ENCODE data around the gene RUSC1. TPM values are rescaled to one million over a fixed set of nuclear protein-coding genes. Genes with fewer than 3 reads are reported as not detected.

RUSC1 gene
- polyA plus RNA-seq = 69.1 and 80.0 TPM in 2 replicates

GRCh38 chr1:155320661-155321617 lies at the start of gene RUSC1:
TSS of gene RUSC1 (plus strand) at chr1:155320894. CDS start at chr1:155321774, 880 bp downstream.

GRCh38 chr1:155273343-155274245 lies 47.1 kb upstream of the RUSC1 start, which contains the start of gene CLK2:
TSS of gene CLK2 (minus strand) at chr1:155273504. CDS start at chr1:155270977, 2,527 bp downstream.

GRCh38 chr1:155277070-155277901 lies 43.4 kb upstream of the RUSC1 start, which contains the start of gene HCN3:
TSS of gene HCN3 (plus strand) at chr1:155277463. CDS start at chr1:155277591, 128 bp downstream.

GRCh38 chr1:155301342-155301841 lies 19.3 kb upstream of the RUSC1 start, which contains the start of gene PKLR:
TSS of gene PKLR (minus strand) at chr1:155301438. CDS start at chr1:155301395, 43 bp downstream.

GRCh38 chr1:155308493-155309422 lies 11.9 kb upstream of the RUSC1 start, which contains the start of gene FDPS:
TSS of gene FDPS (plus strand) at chr1:155308866. CDS start at chr1:155309790, 924 bp downstream.

Other genes starting within 250 kb of the RUSC1 start
- gene EFNA3, start 242.1 kb upstream of the RUSC1 start, polyA plus RNA-seq = 2.2 and 6.2 TPM in 2 replicates
- 1.4 and 3.8 TPM in 2 replicates for gene EFNA1, start 193.0 kb upstream of the RUSC1 start, polyA plus RNA-seq
- gene SLC50A1, start 185.0 kb upstream of the RUSC1 start, polyA plus RNA-seq = 4.2 and 5.1 TPM in 2 replicates
- 88.7 and 130 TPM in 2 replicates for gene DPM3, start 180.4 kb upstream of the RUSC1 start, polyA plus RNA-seq
- gene KRTCAP2, start 147.6 kb upstream of the RUSC1 start, polyA plus RNA-seq = 468 and 662 TPM in 2 replicates
- gene TRIM46, start 147.0 kb upstream of the RUSC1 start, polyA plus RNA-seq = 0.73 and 2.3 TPM in 2 replicates
- 0.56 and 2.3 TPM in 2 replicates for gene THBS3, start 113.0 kb upstream of the RUSC1 start, polyA plus RNA-seq
- 19.3 and 24.2 TPM in 2 replicates for gene MTX1, start 112.2 kb upstream of the RUSC1 start, polyA plus RNA-seq
- 8.9 and 11.0 TPM in 2 replicates for gene ENTREP3, start 65.4 kb upstream of the RUSC1 start, polyA plus RNA-seq
- 127 and 148 TPM in 2 replicates for gene SCAMP3, start 58.5 kb upstream of the RUSC1 start, polyA plus RNA-seq
- gene CLK2, start 47.4 kb upstream of the RUSC1 start, polyA plus RNA-seq = 4.2 and 7.1 TPM in 2 replicates
- gene HCN3, start 43.4 kb upstream of the RUSC1 start, polyA plus RNA-seq = 1.5 and 4.9 TPM in 2 replicates
- gene PKLR, start 19.5 kb upstream of the RUSC1 start, polyA plus RNA-seq = not detected in 2 replicates
- 54.8 and 91.9 TPM in 2 replicates for gene FDPS, start 12.0 kb upstream of the RUSC1 start, polyA plus RNA-seq
- gene ASH1L, start 241.9 kb downstream of the RUSC1 start, polyA plus RNA-seq = 12.3 and 16.3 TPM in 2 replicates